GM12875 (cell line): ENCODE results near the gene CLTCL1.

Source experiments
- H3K4me3 ChIP-seq: one replicate; pipeline ENCODE4 v1.5.1; 2011; ENCODE audit warnings: low read depth, low read length, control low read depth
- CTCF ChIP-seq: IDR thresholded peaks from 2 replicates; pipeline ENCODE4 v1.5.1; 2011; ENCODE audit warnings: low read depth, mild to moderate bottlenecking, control low read depth, inconsistent platforms, low read length, moderate library complexity, borderline replicate concordance; ENCODE audit not compliant: insufficient read depth

Gene CLTCL1

GRCh38 chr22:19275513-19275912, 16.0 kb downstream of the CLTCL1 start:
- no peak overlapping the region for H3K4me3 ChIP-seq
- no peak for TF ChIP-seq CTCF

- H3K4me3 ChIP-seq, result no peak overlapping the region
- TF ChIP-seq CTCF, result no peak
Observed at GRCh38 chr22:19275104-19275503, 16.4 kb downstream of the CLTCL1 start.

- TF ChIP-seq CTCF, result no peak
- no peak overlapping the region for H3K4me3 ChIP-seq
Observed at GRCh38 chr22:19271856-19272535, 19.5 kb downstream of the CLTCL1 start.

DNA sequence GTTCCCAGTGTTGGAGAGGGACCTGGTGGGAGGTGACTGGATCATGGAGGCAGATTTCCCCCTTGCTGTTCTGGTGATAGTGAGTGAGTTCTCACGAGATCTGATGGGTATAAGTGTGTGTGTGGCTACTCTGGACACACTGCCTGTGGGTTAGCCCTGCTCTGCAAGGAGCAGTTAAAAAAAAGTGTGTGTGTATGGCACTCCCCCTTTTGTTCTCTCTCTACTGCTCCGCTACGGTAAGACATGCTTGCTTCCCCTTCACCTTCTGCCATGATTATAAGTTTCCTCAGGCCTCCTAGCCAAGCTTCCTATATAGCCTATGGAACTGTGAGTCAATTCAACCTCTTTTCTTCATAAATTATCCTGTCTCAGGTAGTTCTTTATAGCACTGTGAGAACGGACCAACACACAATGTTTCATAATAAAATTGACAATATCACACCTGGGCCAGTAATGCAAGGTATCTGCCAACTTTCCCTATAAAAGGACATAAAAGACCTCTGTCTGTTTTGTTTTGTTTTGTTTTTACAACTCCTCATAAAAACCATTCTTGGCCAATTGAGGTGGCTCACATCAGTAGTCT, 20.2 kb downstream of the CLTCL1 start:
- no peak for TF ChIP-seq CTCF
- H3K4me3 ChIP-seq, result no peak overlapping the region

GRCh38 chr22:19270873-19271272, 20.6 kb downstream of the CLTCL1 start:
- H3K4me3 ChIP-seq, result no peak overlapping the region
- no peak for TF ChIP-seq CTCF

DNA sequence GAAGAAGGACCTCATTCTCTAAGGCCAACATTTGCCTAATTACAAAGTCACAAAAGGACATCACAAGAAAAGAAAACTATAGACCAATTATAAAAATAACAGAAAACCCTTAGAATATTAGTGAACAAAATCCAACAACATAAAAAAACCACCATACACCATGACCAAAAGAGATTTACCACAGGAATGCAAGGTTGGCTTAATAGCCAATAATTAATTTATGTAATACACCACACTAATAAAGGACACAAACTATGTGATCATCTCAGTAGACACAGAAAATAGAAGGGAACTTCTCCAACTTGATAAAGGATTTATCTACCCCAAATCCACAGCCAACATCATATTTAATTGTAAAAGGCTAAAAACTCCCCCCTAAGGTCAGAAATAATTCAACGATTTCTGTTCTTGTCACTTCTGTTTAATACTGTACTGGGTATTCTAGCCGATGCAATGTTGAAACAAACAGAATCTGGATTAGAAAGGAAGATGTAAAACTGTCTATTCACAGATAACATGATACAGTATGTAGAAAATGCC, 24.9 kb downstream of the CLTCL1 start:
- TF ChIP-seq CTCF, result no peak
- no peak overlapping the region for H3K4me3 ChIP-seq

GRCh38 chr22:19265779-19266178, 25.7 kb downstream of the CLTCL1 start:
- no peak for TF ChIP-seq CTCF
- no peak overlapping the region for H3K4me3 ChIP-seq
